ENCODE results near the gene C1QTNF12.

DNA sequence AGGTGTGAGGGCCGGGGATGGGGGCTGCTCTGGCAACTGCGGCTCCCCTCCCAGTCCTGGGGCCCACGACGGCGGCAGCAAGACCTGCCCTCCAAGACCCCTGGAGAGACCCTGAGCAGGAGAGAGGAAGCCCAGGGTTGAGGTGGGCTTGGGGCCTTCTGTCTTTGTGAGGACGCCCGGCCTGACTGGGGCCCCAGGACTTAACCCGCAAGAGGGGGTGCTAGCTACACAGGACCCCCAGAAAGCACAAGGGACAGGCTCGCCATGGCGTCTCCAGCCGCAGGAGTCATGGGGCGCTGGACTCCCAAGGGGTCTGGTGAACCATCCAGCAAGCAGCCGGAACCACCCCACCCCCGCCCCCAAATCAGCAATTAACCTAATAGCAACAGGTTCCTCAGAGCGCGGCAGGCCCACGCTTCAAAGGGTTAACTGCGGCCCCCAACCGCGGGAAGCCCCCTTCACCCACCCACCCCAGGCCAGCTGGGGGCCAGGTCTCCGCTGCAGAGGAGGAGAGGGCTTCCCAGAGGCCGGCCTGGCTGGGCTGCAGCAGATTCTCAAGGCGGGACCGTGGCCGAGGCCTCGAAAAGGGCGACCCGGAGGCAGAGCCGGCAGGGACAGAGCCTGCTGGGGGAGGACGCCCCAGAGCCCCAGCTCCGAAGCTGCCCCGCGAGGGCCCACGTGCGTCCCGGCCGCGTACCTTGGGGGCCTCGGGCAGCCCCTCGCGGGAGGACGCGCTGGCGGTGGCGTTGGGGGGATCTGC is 525 bp downstream of the C1QTNF12 start:
- no peak for TF ChIP-seq CTCF (conservative IDR thresholded peaks at IDR 0.05; ENCODE audit: low read length)
- no peak for TF ChIP-seq EZH2phosphoT487 (IDR thresholded peaks at IDR 0.05; ENCODE audit: borderline replicate concordance, low read depth, low read length)

Measured in OCI-LY7 (cell line).